Hepatic stellate cell (primary cell): Measurements from ENCODE around the gene ZNF211.

ENCODE experiments used
- DNase-seq: peaks from one replicate; pipeline ENCODE4 v3.0.0; 2011; ENCODE audit warnings: low spot score

The ZNF211 gene

GRCh38 chr19:57656346-57656745 is 23.4 kb downstream of the ZNF211 start:
- DNase-seq = no peak

DNA sequence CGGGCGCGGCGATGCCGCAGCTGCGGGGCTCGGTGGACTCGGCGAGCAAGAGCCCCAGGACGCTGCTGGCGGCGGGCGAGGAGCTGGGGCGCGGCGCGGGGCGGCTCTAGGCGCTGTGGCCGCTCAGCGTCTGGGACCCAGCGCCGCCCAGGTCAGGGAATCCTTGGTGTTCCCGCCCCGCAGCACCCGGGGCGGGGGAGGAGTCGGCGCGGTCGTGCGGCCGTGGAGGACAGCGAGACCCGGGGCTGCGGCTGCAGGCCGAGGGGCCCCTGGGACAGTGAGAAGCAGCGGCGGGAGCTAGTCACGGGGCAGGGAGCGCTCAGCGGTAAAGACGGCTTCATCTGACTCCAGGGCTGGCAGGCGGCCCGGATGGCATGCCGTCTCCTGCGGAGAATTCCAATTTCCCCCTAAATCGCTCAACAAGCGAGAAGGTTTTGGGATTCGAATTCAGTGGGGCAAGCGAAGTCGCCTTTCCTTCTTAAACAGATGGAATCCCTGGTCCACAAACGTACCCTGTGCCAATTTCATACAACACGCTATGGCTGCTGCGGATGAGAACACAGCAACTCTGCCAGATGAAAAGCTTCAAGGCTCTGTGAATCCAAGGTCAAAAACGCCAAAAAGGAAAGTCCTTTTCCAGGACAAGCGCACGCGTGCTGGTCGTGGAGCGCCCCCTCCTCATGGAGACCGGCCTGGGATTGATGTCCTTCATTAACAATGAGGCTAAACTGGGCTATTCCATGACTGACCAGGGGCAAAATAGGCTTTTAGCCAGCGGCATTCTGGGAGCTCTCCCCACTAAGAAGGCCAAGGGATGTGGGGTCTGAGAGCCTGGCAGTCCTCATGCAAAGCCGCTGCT is 31.5 kb downstream of the ZNF211 start:
- DNase-seq = peak; percentile 49

DNA sequence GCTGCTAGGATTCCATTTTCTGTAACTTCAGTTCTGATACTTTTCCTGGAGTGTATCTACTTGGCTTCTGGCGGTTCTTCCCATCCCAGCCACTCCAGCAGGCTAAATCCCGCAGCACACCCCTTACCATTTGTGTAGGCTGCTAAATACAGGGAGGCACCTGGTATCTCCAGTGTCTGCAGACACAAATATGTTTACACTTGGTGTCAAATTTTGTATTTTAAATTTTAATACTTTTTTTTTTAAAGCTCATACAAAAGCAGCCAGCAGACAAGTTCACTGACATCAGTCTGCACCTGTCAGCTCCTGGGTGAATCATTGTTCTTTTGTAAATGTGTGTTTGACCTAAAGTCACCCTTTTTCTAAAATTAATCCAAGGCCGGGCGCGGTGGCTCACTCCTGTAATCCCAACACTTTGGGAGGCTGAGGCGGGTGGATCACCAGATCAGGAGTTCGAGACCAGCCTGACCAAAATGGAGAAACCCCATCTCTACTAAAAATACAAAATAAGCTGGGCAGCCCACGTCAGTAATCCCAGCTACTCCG is 32.4 kb downstream of the ZNF211 start:
- no peak for DNase-seq

- no peak for DNase-seq
Measured at GRCh38 chr19:57667228-57667627, 34.3 kb downstream of the ZNF211 start.

DNA sequence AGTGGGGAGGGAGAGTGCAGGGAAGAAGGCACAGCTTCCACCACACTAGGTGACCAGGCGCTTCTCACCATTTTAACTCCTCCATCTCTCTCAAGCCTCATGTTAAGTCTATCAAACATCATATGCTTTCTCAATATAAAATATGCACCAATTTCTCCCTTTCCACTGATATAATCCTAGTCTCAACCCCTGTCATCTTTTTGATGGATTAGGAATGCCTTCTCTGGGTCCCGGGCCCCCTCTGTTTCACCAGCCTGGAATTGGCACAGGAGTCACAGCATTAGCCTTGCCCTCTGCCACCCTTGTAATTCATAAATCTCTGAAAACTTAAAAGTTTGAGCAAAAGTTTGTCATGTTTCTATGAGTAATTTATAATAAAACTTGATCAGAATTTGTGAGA is 35.7 kb downstream of the ZNF211 start, which contains the start of gene ZSCAN4:
TSS of gene ZSCAN4 (plus strand) at position 301 of the 400 bp plus-strand sequence. CDS start 7,211 bp downstream, outside the sequence.
- DNase-seq = no peak

- no peak for DNase-seq
Measured at GRCh38 chr19:57671124-57671895, 38.3 kb downstream of the ZNF211 start.

DNA sequence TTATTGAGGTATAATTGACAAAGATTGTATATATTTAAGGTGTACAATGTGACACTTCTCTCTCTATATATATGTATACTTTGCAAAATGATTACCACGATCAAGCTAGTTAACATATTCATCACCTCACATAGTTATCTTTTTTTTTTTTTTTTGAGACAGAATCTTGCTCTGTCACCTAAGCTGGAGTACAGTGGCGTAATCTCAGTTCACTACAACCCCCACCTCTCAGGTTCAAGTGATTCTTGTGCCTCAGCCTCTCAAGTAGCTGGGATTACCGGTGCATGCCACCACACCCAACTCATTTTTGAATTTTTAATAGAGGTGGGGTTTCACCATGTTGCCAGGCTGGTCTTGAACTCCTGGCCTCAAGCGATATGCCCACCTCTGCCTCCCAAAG is 39.5 kb downstream of the ZNF211 start:
- no peak for DNase-seq

DNA sequence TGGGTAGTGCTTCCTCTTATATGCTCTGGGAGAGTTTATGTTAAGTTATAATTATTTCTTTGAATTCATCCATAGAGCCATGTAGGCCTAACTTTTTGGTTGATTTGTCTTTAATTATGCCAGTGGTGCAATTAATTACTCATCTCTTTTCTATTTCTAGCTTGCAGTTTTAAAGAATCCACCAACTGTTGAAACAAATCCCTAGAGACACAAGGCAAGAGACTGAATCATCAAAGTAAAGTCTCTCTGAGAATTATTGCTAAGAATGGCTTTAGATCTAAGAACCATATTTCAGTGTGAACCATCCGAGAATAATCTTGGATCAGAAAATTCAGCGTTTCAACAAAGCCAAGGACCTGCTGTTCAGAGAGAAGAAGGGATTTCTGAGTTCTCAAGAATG is 42.9 kb downstream of the ZNF211 start:
- DNase-seq = peak; percentile 38

DNA sequence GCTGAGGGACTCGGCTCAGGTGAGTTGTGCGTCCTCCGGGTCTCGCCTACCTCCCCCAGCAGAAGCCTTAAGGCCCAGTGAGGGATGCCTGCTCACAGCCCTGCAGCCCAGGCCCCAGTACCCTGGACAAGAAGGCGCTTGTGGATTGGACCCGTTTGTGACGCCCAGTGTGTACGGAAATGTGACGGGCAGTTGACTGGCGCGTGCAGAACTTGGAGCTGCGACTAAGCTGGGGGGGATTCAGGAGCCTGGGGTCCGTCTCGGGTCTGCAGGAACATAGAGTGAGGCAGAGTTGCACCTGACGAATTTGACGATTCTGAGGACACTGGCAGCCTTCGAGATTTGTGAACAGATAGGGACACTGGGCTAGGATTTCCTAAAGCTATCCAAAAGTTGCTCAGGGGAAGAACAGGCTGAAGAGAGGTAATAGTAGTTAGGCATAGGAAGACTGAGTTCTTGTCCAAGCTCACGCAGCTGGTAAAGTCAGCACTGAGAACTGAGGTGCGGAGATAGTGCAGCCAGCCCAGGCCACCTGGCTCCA is 49.3 kb downstream of the ZNF211 start:
- DNase-seq = no peak

DNA sequence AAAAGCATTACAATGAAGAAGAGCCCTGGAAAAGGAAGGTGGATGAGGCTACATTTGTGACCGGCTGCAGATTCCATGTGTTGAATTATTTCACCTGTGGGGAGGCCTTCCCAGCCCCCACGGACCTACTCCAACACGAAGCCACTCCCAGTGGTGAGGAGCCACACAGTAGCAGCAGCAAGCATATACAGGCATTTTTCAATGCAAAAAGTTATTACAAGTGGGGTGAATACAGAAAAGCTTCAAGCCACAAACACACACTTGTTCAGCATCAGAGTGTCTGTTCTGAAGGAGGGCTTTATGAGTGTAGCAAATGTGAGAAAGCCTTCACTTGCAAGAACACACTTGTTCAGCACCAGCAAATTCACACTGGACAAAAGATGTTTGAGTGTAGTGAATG is 53.8 kb downstream of the ZNF211 start:
- DNase-seq = no peak

DNA sequence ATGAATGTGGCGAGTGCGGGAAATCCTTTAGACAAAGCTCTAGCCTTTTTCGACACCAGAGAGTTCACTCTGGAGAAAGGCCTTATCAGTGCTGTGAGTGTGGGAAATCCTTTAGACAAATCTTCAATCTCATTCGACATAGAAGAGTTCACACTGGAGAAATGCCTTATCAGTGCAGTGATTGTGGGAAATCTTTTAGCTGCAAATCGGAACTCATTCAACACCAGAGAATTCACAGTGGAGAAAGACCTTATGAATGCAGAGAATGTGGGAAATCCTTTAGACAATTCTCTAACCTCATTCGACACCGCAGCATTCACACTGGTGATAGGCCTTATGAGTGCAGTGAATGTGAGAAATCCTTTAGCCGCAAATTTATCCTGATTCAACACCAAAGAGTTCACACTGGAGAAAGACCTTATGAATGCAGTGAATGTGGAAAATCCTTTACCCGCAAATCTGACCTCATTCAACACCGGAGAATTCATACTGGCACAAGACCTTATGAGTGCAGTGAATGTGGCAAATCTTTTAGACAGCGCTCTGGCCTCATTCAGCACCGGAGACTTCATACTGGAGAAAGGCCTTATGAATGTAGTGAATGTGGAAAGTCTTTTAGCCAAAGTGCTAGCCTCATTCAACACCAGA is 54.5 kb downstream of the ZNF211 start:
- no peak for DNase-seq

GRCh38 chr19:57688011-57688763 is 55.2 kb downstream of the ZNF211 start:
- DNase-seq = no peak

- DNase-seq = no peak
Measured at GRCh38 chr19:57689750-57690149, 56.8 kb downstream of the ZNF211 start.
